Esophagus squamous epithelium (tissue), 5 donors: ENCODE measurements around the gene VPS37B. TPM values are rescaled to one million over a fixed set of nuclear protein-coding genes. Genes with fewer than 3 reads are reported as not detected.

ENCODE experiments used
- DNase-seq: peaks from one replicate; lab custom pipeline; 2025; lab: John Stamatoyannopoulos, UW
- H3K27ac ChIP-seq, 4 donors: fragments of 200-600 bp; sonication (generic); one replicate each; pipeline ENCODE4 v1.5.1; 2016 to 2019; ENCODE audit warnings: mild to moderate bottlenecking in 1 of 4
- H3K27me3 ChIP-seq, 4 donors: fragments of 200-600 bp; sonication (generic); 1 replicate in 3 of 4; 2 replicates in 1 of 4; pipeline versions ENCODE4 v1.5.1 to v1.6.0; 2017 to 2021; ENCODE audit warnings: antibody characterized with exemption in 1 of 4
- H3K36me3 ChIP-seq, 3 donors: fragments of 200-600 bp; sonication (generic); one replicate each; pipeline ENCODE4 v1.5.1; 2016 to 2019
- H3K4me1 ChIP-seq, 3 donors: fragments of 200-600 bp; sonication (generic); one replicate each; pipeline ENCODE4 v1.5.1; 2017 to 2019
- H3K4me3 ChIP-seq, 4 donors: fragments of 200-600 bp; sonication (generic); 1 replicate in 3 of 4; 2 replicates in 1 of 4; pipeline ENCODE4 v1.5.1; 2016 to 2019; ENCODE audit warnings: mild to moderate bottlenecking in 2 of 4, moderate library complexity in 1 of 4
- H3K9me3 ChIP-seq, 3 donors: fragments of 200-600 bp; sonication (generic); one replicate each; pipeline ENCODE4 v1.5.1; 2016 to 2019
- CTCF ChIP-seq, 6 experiments: fragments of 450-650 bp in 4 of 6; fragments of 200-600 bp in 2 of 6; sonication (generic) in 2 of 6; IDR thresholded peaks; one replicate each; pipeline ENCODE4 v1.5.1; 2016 to 2019; ENCODE audit warnings: antibody characterized with exemption in 6 of 6, mild to moderate bottlenecking in 4 of 6, moderate library complexity in 4 of 6
- POLR2A ChIP-seq, 4 donors: fragments of 450-650 bp; IDR thresholded peaks; one replicate each; pipeline ENCODE4 v1.6.1; 2017; ENCODE audit warnings: antibody characterized with exemption in 4 of 4, mild to moderate bottlenecking in 4 of 4, moderate library complexity in 3 of 4
- WGBS, 2 donors: methylation state at CpG; one replicate each; pipeline ENCODE4 v1.1.5; 2018; 5-methylcytosine and 5-hydroxymethylcytosine counted together
- intact Hi-C: fragments of 100-400 bp; cut with DNase I; formaldehyde crosslinking; loops from one replicate; pipeline ENCODE4 v1.15.0; 2022
- total RNA-seq, 4 donors: library from RNA; depleted of rRNA; stranded (reverse); fragments of >200 nt; gene quantifications; one replicate each; pipeline ENCODE4 v1.1.0, GENCODE V29; 2016
- donor health status: DM: yes; HTN: yes; CAD: no.

VPS37B gene
- total RNA-seq, 4 donors from 2014 or later, result 41.1 to 85.7 (median 69.5) TPM

GRCh38 chr12:122884091-122884826 lies 11.7 kb downstream of the VPS37B start:
- peak overlapping the region in 2 of 4 donors; percentile 16 to 33 for H3K27ac ChIP-seq
- H3K4me1 ChIP-seq, result peaks cover 34 to 93% (median 59%) of the 10 kb centered on the region in 3 donors
- TF ChIP-seq POLR2A (IDR thresholded peaks at IDR 0.05), result no peak
- no peak for TF ChIP-seq CTCF (IDR thresholded peaks at IDR 0.05)
- intact Hi-C loops, result no loop called here
- 65 to 68% methylated on average over 6 of the region's 6 CpGs for WGBS, 2 donors
- H3K9me3 ChIP-seq, result no peaks in the 10 kb centered on the region
- no peak for DNase-seq
- H3K4me3 ChIP-seq, result no peak overlapping the region
- H3K36me3 ChIP-seq, result peaks cover 0 to 15% (median 0%) of the 10 kb centered on the region in 3 donors
- H3K27me3 ChIP-seq, result no peaks in the 10 kb centered on the region

- DNase-seq, result no peak
Observed at GRCh38 chr12:122882908-122883558, 12.9 kb downstream of the VPS37B start.

GRCh38 chr12:122880668-122881067 lies 15.3 kb downstream of the VPS37B start:
- peak in 4 of 6 experiments; percentile 5 to 31 (median 20) for TF ChIP-seq CTCF (IDR thresholded peaks at IDR 0.05)
- no peak for TF ChIP-seq POLR2A (IDR thresholded peaks at IDR 0.05)
- H3K36me3 ChIP-seq, result peaks cover 0 to 37% (median 0%) of the 10 kb centered on the region in 3 donors
- WGBS, 2 donors, result 43 to 54% methylated on average over 7 to 8 of the region's 8 CpGs
- intact Hi-C loops, result no loop called here
- H3K27me3 ChIP-seq, result no peaks in the 10 kb centered on the region
- H3K4me3 ChIP-seq, result no peak overlapping the region
- peak overlapping the region in 1 of 4 donors; percentile 6 for H3K27ac ChIP-seq
- H3K9me3 ChIP-seq, result no peaks in the 10 kb centered on the region
- peaks cover 14 to 93% (median 39%) of the 10 kb centered on the region in 3 donors for H3K4me1 ChIP-seq
- DNase-seq, result no peak

More at GRCh38 chr12:122882908-122883558, 12.9 kb downstream of the VPS37B start:
- Histone ChIP-seq H3K4me1 (peaks cover 26 to 93% (median 50%) of the 10 kb centered on the region in 3 donors), H3K36me3 (peaks cover 0 to 22% (median 0%) of the 10 kb centered on the region in 3 donors), H3K9me3 (no peaks in the 10 kb centered on the region), H3K27me3 (no peaks in the 10 kb centered on the region), H3K4me3 (no peak overlapping the region), H3K27ac (peak overlapping the region in 2 of 4 donors; percentile 16 to 33)
- TF ChIP-seq POLR2A (IDR thresholded peaks at IDR 0.05), result no peak
- 70 to 74% methylated on average over 11 of the region's 11 CpGs for WGBS, 2 donors
- intact Hi-C loops, result no loop called here

- 61 to 79% methylated on average over 10 of the region's 10 CpGs for WGBS, 2 donors
- Histone ChIP-seq H3K4me3 (no peak overlapping the region), H3K4me1 (peaks cover 14 to 96% (median 41%) of the 10 kb centered on the region in 3 donors), H3K9me3 (no peaks in the 10 kb centered on the region), H3K36me3 (peaks cover 0 to 37% (median 0%) of the 10 kb centered on the region in 3 donors), H3K27me3 (no peaks in the 10 kb centered on the region), H3K27ac (peak overlapping the region in 2 of 4 donors; percentile 6 to 37)
- DNase-seq, result no peak
- intact Hi-C loops, result no loop called here
- TF ChIP-seq CTCF (IDR thresholded peaks at IDR 0.05) (no peak), POLR2A (IDR thresholded peaks at IDR 0.05) (no peak)
Observed at GRCh38 chr12:122880155-122880667, 15.7 kb downstream of the VPS37B start.

GRCh38 chr12:122878780-122879612 lies 16.9 kb downstream of the VPS37B start:
- H3K4me1 ChIP-seq, result peaks cover 11 to 96% (median 36%) of the 10 kb centered on the region in 3 donors
- intact Hi-C loops, result no loop called here
- peak overlapping the region in 2 of 4 donors; percentile 6 to 37 for H3K27ac ChIP-seq
- no peak for TF ChIP-seq CTCF (IDR thresholded peaks at IDR 0.05)
- TF ChIP-seq POLR2A (IDR thresholded peaks at IDR 0.05), result no peak
- 79 to 85% methylated on average over 8 to 11 of the region's 17 CpGs for WGBS, 2 donors
- H3K27me3 ChIP-seq, result no peaks in the 10 kb centered on the region
- DNase-seq, result no peak
- H3K9me3 ChIP-seq, result no peaks in the 10 kb centered on the region
- peaks cover 0 to 37% (median 0%) of the 10 kb centered on the region in 3 donors for H3K36me3 ChIP-seq
- H3K4me3 ChIP-seq, result no peak overlapping the region
